Measurements from ENCODE around the gene UTP3. TPM values are rescaled to one million over a fixed set of nuclear protein-coding genes. Genes with fewer than 3 reads are reported as not detected.

UTP3 gene
- total and polyA plus RNA-seq, 4 donors: 6.5 to 12.8 (median 10.9) TPM

- DNase-seq (ENCODE audit: low spot score): no peak
- TF ChIP-seq GABPA (IDR thresholded peaks at IDR 0.05 in 1 of 2, conservative IDR thresholded peaks at IDR 0.05 in 1 of 2) (no peak), YY1 (IDR thresholded peaks at IDR 0.05) (no peak), RXRA (IDR thresholded peaks at IDR 0.05) (no peak), RAD21 (IDR thresholded peaks at IDR 0.05) (no peak), ZBTB33 (IDR thresholded peaks at IDR 0.05) (no peak), REST (IDR thresholded peaks at IDR 0.05) (no peak), HNF4A (conservative IDR thresholded peaks at IDR 0.05) (no peak), JUND (IDR thresholded peaks at IDR 0.05) (no peak), NR2F2 (IDR thresholded peaks at IDR 0.05) (no peak), CTCF (IDR thresholded peaks at IDR 0.05; ENCODE audit: low read depth, low read length, missing input control) (no peak), FOXA2 (IDR thresholded peaks at IDR 0.05) (no peak), HNF4G (IDR thresholded peaks at IDR 0.05) (no peak)
- Histone ChIP-seq H3K4me1 (ENCODE audit: control insufficient read depth in 4 of 4, insufficient read depth in 4 of 4, low read length in 3 of 4) (peaks cover 2 to 14% (median 11%) of the 10 kb centered on the region in 4 donors), H3K36me3 (ENCODE audit: control insufficient read depth in 4 of 4, insufficient read depth in 3 of 4, low read depth in 1 of 4, low read length in 3 of 4) (no peaks in the 10 kb centered on the region), H3K27me3 (ENCODE audit: control insufficient read depth in 4 of 4, insufficient read depth in 4 of 4, low read length in 3 of 4) (no peaks in the 10 kb centered on the region), H3K9ac (ENCODE audit: low read depth in 1 of 2, low read length in 2 of 2) (no peak overlapping the region), H3K4me3 (ENCODE audit: low read depth in 1 of 3, low read length in 3 of 3) (no peak overlapping the region), H3K27ac (ENCODE audit: low read depth in 1 of 2, low read length in 2 of 2) (no peak overlapping the region), H3K9me3 (ENCODE audit: control insufficient read depth in 4 of 4, low read length in 3 of 4) (no peaks in the 10 kb centered on the region)
- WGBS: 75% methylated on average over 1 of the region's 1 CpG
These were observed 48.7 kb downstream of the UTP3 start for GRCh38 chr4:70737006-70737405.

- Histone ChIP-seq H3K4me1 (ENCODE audit: control insufficient read depth in 4 of 4, insufficient read depth in 4 of 4, low read length in 3 of 4) (peaks cover 2 to 14% (median 11%) of the 10 kb centered on the region in 4 donors), H3K27me3 (ENCODE audit: control insufficient read depth in 4 of 4, insufficient read depth in 4 of 4, low read length in 3 of 4) (no peaks in the 10 kb centered on the region), H3K9me3 (ENCODE audit: control insufficient read depth in 4 of 4, low read length in 3 of 4) (no peaks in the 10 kb centered on the region), H3K9ac (ENCODE audit: low read depth in 1 of 2, low read length in 2 of 2) (no peak overlapping the region), H3K4me3 (ENCODE audit: low read depth in 1 of 3, low read length in 3 of 3) (no peak overlapping the region), H3K36me3 (ENCODE audit: control insufficient read depth in 4 of 4, insufficient read depth in 3 of 4, low read depth in 1 of 4, low read length in 3 of 4) (no peaks in the 10 kb centered on the region), H3K27ac (ENCODE audit: low read depth in 1 of 2, low read length in 2 of 2) (no peak overlapping the region)
- no peak for DNase-seq (ENCODE audit: low spot score)
- WGBS: 93% methylated on average over 2 of the region's 2 CpGs
- TF ChIP-seq NR2F2 (IDR thresholded peaks at IDR 0.05): no peak
These were observed 49.1 kb downstream of the UTP3 start for GRCh38 chr4:70737409-70737808.
